HFFc6 (cell line): ENCODE measurements around the gene EPPIN. TPM values are rescaled to one million over a fixed set of nuclear protein-coding genes. Genes with fewer than 3 reads are reported as not detected.

ENCODE experiments used
- DNase-seq: peaks from one replicate; pipeline ENCODE4 v3.0.0-alpha.2; 2018
- H3K27ac Mint-ChIP-seq: 2 replicates; pipeline ENCODE4 v1.8.0; 2020; ENCODE audit warnings: mild to moderate bottlenecking, mixed read lengths
- H3K27me3 Mint-ChIP-seq: 2 replicates; pipeline ENCODE4 v1.8.0; 2021; ENCODE audit warnings: mild to moderate bottlenecking, moderate library complexity, mixed read lengths; ENCODE audit not compliant: insufficient read depth
- H3K36me3 Mint-ChIP-seq: 2 replicates; pipeline ENCODE4 v1.8.0; 2021; ENCODE audit warnings: low read depth, mixed read lengths
- H3K4me1 Mint-ChIP-seq: 2 replicates; pipeline ENCODE4 v1.8.0; 2020; ENCODE audit warnings: low read depth, mixed read lengths
- H3K4me3 Mint-ChIP-seq: 2 replicates; pipeline ENCODE4 v1.8.0; 2020; ENCODE audit warnings: mild to moderate bottlenecking, moderate library complexity, mixed read lengths
- H3K9me3 Mint-ChIP-seq: 2 replicates; pipeline ENCODE4 v1.8.0; 2020; ENCODE audit warnings: mild to moderate bottlenecking, mixed read lengths
- CTCF ChIP-seq: fragments of 200-600 bp; sonication (generic); IDR thresholded peaks from 2 replicates; pipeline ENCODE4 v1.5.0; 2021; ENCODE audit warnings: antibody characterized with exemption, mild to moderate bottlenecking
- total RNA-seq, 6 experiments: library from RNA; stranded (reverse); fragmentation: NEBNext Ultra II Directional; extraction: Animal tissue kit (Norgen Biotek cat#: 25700); gene quantifications; 2 replicates in 1 of 6; 3 replicates in 5 of 6; pipeline ENCODE4 v1.2.3, GENCODE V29; 2021

EPPIN gene
- total RNA-seq, 6 experiments from 2014 or later = not detected

- H3K4me3 Mint-ChIP-seq = no peak overlapping the region
- H3K9me3 Mint-ChIP-seq = no peaks in the 10 kb centered on the region
- H3K4me1 Mint-ChIP-seq = no peaks in the 10 kb centered on the region
- no peak overlapping the region for H3K27ac Mint-ChIP-seq
- H3K36me3 Mint-ChIP-seq = no peaks in the 10 kb centered on the region
- TF ChIP-seq CTCF = no peak
- no peak for DNase-seq
- peaks cover 12% of the 10 kb centered on the region for H3K27me3 Mint-ChIP-seq
Observed at GRCh38 chr20:45550765-45551164, 3.6 kb upstream of the EPPIN start.

GRCh38 chr20:45548410-45548809, 1.2 kb upstream of the EPPIN start:
- Mint-ChIP-seq H3K27ac (no peak overlapping the region), H3K27me3 (peaks cover 11% of the 10 kb centered on the region), H3K4me3 (no peak overlapping the region), H3K36me3 (no peaks in the 10 kb centered on the region), H3K4me1 (no peaks in the 10 kb centered on the region), H3K9me3 (no peaks in the 10 kb centered on the region)
- no peak for DNase-seq
- TF ChIP-seq CTCF = no peak

GRCh38 chr20:45545754-45546453, 1.3 kb downstream of the EPPIN start:
- DNase-seq = peak; percentile 14
- Mint-ChIP-seq H3K4me3 (no peak overlapping the region), H3K9me3 (no peaks in the 10 kb centered on the region), H3K27me3 (peaks cover 11% of the 10 kb centered on the region), H3K27ac (no peak overlapping the region), H3K4me1 (no peaks in the 10 kb centered on the region), H3K36me3 (no peaks in the 10 kb centered on the region)
- peak; percentile 60 for TF ChIP-seq CTCF

- no peaks in the 10 kb centered on the region for H3K4me1 Mint-ChIP-seq
- H3K4me3 Mint-ChIP-seq = no peak overlapping the region
- H3K9me3 Mint-ChIP-seq = no peaks in the 10 kb centered on the region
- no peak overlapping the region for H3K27ac Mint-ChIP-seq
- H3K36me3 Mint-ChIP-seq = no peaks in the 10 kb centered on the region
- no peak for DNase-seq
- peaks cover 11% of the 10 kb centered on the region for H3K27me3 Mint-ChIP-seq
- TF ChIP-seq CTCF = no peak
Observed at GRCh38 chr20:45545351-45545750, 1.9 kb downstream of the EPPIN start.

- Mint-ChIP-seq H3K4me3 (no peak within 1 kb of the TSS), H3K27me3 (peaks cover 8% of the 10 kb centered on the region; the same call in 1 of the 2 replicates), H3K27ac (no peak within 1 kb of the TSS), H3K4me1 (peaks cover 4% of the 10 kb centered on the region; the same call in 1 of the 2 replicates), H3K9me3 (no peaks in the 10 kb centered on the region), H3K36me3 (no peaks in the 10 kb centered on the region)
- TF ChIP-seq CTCF = no peak
- DNase-seq = no peak
Observed at GRCh38 chr20:45539382-45539781, 7.8 kb downstream of the EPPIN start, which contains the start of gene WFDC6. Gene WFDC6, minus strand, starts transcription at chr20:45539482. Its CDS starts 75 bp downstream, at chr20:45539407.
